ENCODE results near the gene HNRNPDL.
"Not testable (repeated sequence)": the region's sequence is repeated elsewhere in the genome, so short reads cannot be mapped to it uniquely, and the experiment has no call there.

HNRNPDL gene

GRCh38 chr4:82386312-82386711 is 44.0 kb downstream of the HNRNPDL start:
- not testable (repeated sequence) for H3K9me3 Mint-ChIP-seq; H3K36me3 Mint-ChIP-seq (ENCODE audit: low read depth); H3K4me1 Mint-ChIP-seq (ENCODE audit: low read depth); H3K27ac Mint-ChIP-seq; H3K27me3 Mint-ChIP-seq (ENCODE audit: low read depth); H3K4me3 Mint-ChIP-seq

DNA sequence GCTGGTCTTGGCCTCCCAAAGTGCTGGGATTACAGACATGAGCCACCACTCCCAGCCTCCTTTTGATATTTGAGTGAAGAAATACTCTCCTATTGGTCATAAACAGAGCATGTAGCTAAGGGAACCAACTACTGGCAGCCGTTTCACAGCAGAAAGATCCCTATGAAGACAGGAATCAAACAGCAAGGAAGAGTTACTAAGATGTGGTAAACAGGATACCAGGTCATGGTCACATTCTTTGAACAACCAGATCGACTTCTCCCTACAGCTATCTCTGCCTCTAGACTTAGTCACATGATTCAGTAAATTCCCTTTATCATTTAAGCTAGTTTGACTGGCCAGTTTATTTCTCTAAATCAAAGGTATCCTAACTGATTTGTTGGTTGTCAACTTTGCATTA is 47.5 kb downstream of the HNRNPDL start:
- peaks cover 1% of the 10 kb centered on the region for H3K9me3 Mint-ChIP-seq
- peaks cover 3% of the 10 kb centered on the region for H3K27me3 Mint-ChIP-seq (ENCODE audit: low read depth)
- H3K27ac Mint-ChIP-seq: no peak overlapping the region
- H3K4me3 Mint-ChIP-seq: no peak overlapping the region
- H3K4me1 Mint-ChIP-seq (ENCODE audit: low read depth): peaks cover 7% of the 10 kb centered on the region
- peaks cover 6% of the 10 kb centered on the region for H3K36me3 Mint-ChIP-seq (ENCODE audit: low read depth)

DNA sequence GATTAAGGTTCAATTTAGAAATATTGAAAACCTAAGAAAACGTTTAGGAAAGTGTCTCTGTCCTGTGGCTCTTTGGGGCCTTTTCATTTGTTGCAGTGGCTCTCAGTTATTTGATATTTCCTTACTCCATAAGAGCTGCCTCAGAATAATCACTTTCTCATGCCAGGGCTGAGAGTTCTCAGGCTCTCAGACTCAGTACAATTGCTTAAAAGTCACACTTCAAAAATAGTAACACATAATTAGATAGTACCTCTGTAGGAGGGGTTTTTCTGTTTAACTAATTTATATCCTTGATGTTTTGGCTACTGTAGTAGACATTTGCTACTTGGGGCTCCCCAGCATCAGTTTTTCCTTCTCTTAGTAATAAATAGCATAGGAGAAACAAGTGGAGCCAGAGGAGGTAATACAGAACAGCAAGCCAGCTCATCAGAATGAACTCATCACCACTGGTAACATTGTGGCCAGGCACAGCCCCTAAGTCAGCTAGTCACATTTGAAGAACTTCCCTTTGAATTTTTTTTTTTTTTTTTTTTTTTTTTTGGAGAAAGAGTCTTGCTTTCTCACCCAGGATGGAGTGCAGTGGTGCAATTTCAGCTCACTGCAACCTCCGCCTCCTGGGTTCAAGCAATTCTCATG is 48.5 kb downstream of the HNRNPDL start:
- Mint-ChIP-seq H3K27ac (no peak overlapping the region), H3K4me1 (ENCODE audit: low read depth) (peaks cover 9% of the 10 kb centered on the region), H3K9me3 (peaks cover 3% of the 10 kb centered on the region), H3K27me3 (ENCODE audit: low read depth) (peaks cover 3% of the 10 kb centered on the region), H3K4me3 (no peak overlapping the region), H3K36me3 (ENCODE audit: low read depth) (peaks cover 8% of the 10 kb centered on the region)

DNA sequence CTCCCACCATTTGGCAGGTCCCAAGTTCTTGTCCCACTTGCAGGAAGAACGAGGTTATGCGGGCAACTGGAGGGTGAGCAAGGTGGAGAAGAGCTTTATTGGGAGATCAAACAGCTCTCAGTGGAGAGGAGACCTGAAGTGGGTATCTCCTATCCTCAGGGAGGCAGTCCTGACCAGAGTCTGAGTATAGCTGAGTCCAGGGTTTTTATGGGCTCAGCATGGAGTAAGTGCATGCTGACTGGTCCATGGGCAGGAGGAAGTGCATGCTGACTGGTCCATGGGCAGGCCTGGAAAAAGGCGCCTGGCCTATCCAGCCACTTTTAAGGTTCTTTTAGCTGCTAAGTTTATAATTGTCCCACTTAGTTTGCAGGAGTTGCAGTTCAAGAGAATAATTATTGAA is 49.0 kb downstream of the HNRNPDL start:
- no peak overlapping the region for H3K4me3 Mint-ChIP-seq
- no peak overlapping the region for H3K27ac Mint-ChIP-seq
- H3K4me1 Mint-ChIP-seq (ENCODE audit: low read depth): peaks cover 12% of the 10 kb centered on the region
- peaks cover 3% of the 10 kb centered on the region for H3K27me3 Mint-ChIP-seq (ENCODE audit: low read depth)
- peaks cover 10% of the 10 kb centered on the region for H3K36me3 Mint-ChIP-seq (ENCODE audit: low read depth)
- peaks cover 3% of the 10 kb centered on the region for H3K9me3 Mint-ChIP-seq

GRCh38 chr4:82380831-82381230 is 49.4 kb downstream of the HNRNPDL start:
- H3K36me3 Mint-ChIP-seq (ENCODE audit: low read depth): peaks cover 10% of the 10 kb centered on the region
- peaks cover 3% of the 10 kb centered on the region for H3K27me3 Mint-ChIP-seq (ENCODE audit: low read depth)
- peaks cover 16% of the 10 kb centered on the region for H3K4me1 Mint-ChIP-seq (ENCODE audit: low read depth)
- H3K9me3 Mint-ChIP-seq: peaks cover 3% of the 10 kb centered on the region
- H3K27ac Mint-ChIP-seq: no peak overlapping the region
- no peak overlapping the region for H3K4me3 Mint-ChIP-seq

GRCh38 chr4:82380344-82380743 is 49.9 kb downstream of the HNRNPDL start:
- Mint-ChIP-seq H3K9me3 (peaks cover 3% of the 10 kb centered on the region), H3K4me1 (ENCODE audit: low read depth) (peaks cover 19% of the 10 kb centered on the region), H3K27ac (no peak overlapping the region), H3K27me3 (ENCODE audit: low read depth) (peaks cover 3% of the 10 kb centered on the region), H3K36me3 (ENCODE audit: low read depth) (peaks cover 10% of the 10 kb centered on the region), H3K4me3 (no peak overlapping the region)

- Mint-ChIP-seq H3K27me3 (ENCODE audit: low read depth) (peaks cover 4% of the 10 kb centered on the region), H3K27ac (no peak overlapping the region), H3K4me1 (ENCODE audit: low read depth) (peaks cover 24% of the 10 kb centered on the region), H3K9me3 (peaks cover 3% of the 10 kb centered on the region), H3K4me3 (peak overlapping the region; percentile 98), H3K36me3 (ENCODE audit: low read depth) (peaks cover 35% of the 10 kb centered on the region)
These were observed 54.2 kb downstream of the HNRNPDL start for GRCh38 chr4:82376109-82376508.

GRCh38 chr4:82373816-82374625 is 56.2 kb downstream of the HNRNPDL start, which contains the start of gene HNRNPD:
Gene HNRNPD (minus strand): TSS chr4:82373991. CDS start chr4:82373678, 313 bp downstream.
- peak within 1 kb of the TSS; percentile 98 for H3K4me3 Mint-ChIP-seq
- peaks cover 38% of the 10 kb centered on the region for H3K4me1 Mint-ChIP-seq (ENCODE audit: low read depth)
- H3K9me3 Mint-ChIP-seq: peaks cover 3% of the 10 kb centered on the region
- peaks cover 44% of the 10 kb centered on the region for H3K36me3 Mint-ChIP-seq (ENCODE audit: low read depth)
- H3K27me3 Mint-ChIP-seq (ENCODE audit: low read depth): peaks cover 4% of the 10 kb centered on the region
- H3K27ac Mint-ChIP-seq: peak within 1 kb of the TSS; percentile 100

DNA sequence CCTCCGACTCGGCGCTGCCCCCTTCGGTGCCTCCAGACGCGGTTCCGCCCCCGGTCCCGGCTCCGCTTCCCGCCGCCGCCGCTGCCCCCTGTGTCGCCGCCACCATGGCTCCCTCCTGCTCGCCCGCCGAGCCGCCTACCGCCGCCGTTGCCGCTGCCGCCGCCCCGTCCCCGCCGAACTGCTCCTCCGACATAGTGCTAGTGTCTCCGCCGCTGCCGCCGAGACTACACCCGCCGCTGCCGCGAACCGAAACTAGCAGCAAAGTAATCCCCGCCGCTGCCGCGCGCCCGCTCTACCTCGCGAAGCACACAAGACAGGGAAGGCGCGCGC is 56.8 kb downstream of the HNRNPDL start:
- peaks cover 4% of the 10 kb centered on the region for H3K27me3 Mint-ChIP-seq (ENCODE audit: low read depth)
- H3K4me3 Mint-ChIP-seq: peak overlapping the region; percentile 98
- peaks cover 46% of the 10 kb centered on the region for H3K36me3 Mint-ChIP-seq (ENCODE audit: low read depth)
- H3K9me3 Mint-ChIP-seq: peaks cover 3% of the 10 kb centered on the region
- peaks cover 40% of the 10 kb centered on the region for H3K4me1 Mint-ChIP-seq (ENCODE audit: low read depth)
- peak overlapping the region; percentile 100 for H3K27ac Mint-ChIP-seq
